HG03097 (cell line): Measurements from ENCODE around the gene ACTA1.
"Not testable (repeated sequence)": the region's sequence is repeated elsewhere in the genome, so short reads cannot be mapped to it uniquely, and the experiment has no call there.

Experiments used
- ATAC-seq: cut with Tn5 transposase; IDR thresholded peaks from one replicate; pipeline ENCODE4 v1.9.1; 2021; ENCODE audit not compliant: unreplicated experiment, low FRiP score

ACTA1 gene

GRCh38 chr1:229410692-229411433, 23.0 kb downstream of the ACTA1 start:
- ATAC-seq, result no peak

GRCh38 chr1:229410370-229410691, 23.6 kb downstream of the ACTA1 start:
- ATAC-seq, result no peak

DNA sequence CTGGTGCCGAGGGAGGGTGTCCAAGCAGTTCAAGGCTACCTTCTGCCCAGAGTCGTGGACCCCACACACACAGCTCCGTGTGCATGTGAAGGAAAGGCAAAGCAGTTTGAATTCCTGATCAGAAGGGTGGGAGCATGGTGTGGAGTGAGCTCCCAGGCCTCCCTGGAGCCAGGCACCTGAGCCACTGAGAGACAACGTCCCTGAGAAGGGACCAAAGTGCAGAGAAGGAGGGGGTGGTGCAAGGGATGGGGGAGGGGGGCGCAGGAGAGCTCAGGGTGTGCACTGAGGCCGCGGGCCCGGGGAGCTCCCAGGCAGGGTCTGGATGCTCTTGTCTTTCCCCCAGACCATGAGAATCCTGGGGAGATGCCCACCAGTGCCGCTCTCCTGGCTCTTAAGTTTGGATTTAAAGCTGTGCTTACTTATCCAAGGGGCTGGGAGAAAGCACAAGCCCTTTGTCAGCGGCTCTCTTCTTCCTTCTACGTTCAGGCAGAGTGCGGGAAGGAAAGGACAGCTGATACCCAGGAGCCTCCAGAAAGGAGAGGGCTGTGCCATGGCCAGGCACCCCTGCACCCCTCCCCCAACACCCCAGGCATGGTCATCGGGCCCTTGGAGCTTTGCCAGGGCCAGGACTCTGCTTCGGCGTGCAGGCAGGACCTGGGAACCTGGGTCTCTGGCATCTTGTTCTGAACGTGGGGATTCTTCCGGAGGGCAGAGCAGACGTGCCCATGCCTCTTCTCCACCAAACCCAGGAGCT, 24.1 kb downstream of the ACTA1 start:
- ATAC-seq, result no peak

DNA sequence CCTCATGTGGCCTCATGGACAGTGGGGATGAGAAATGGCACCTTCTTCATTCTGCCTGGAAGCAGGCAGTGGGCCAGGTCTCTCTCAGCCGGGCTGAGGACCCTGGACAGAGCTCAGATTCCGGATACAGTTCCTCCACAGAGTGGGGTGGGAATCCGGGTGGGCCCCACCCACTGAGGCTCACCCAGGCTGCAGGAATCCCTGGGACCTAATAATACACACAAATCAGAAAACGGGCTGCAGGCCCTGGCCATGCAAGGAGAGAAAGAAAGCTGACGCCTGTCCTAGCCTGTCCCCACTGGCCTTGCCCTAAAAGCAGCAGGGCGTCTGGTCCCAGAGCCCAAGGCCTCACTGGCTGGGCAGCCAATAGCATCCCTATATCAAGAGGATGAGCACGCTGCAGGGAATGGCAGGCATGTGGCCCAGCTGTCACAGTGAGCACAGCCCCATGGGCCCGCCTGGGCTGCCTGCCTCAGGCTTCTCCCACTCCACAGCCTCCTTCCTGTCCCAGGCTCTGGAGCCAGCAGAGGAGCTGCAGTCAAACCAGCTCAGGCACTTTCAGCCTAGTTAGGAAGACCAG, 25.3 kb downstream of the ACTA1 start:
- no peak for ATAC-seq

DNA sequence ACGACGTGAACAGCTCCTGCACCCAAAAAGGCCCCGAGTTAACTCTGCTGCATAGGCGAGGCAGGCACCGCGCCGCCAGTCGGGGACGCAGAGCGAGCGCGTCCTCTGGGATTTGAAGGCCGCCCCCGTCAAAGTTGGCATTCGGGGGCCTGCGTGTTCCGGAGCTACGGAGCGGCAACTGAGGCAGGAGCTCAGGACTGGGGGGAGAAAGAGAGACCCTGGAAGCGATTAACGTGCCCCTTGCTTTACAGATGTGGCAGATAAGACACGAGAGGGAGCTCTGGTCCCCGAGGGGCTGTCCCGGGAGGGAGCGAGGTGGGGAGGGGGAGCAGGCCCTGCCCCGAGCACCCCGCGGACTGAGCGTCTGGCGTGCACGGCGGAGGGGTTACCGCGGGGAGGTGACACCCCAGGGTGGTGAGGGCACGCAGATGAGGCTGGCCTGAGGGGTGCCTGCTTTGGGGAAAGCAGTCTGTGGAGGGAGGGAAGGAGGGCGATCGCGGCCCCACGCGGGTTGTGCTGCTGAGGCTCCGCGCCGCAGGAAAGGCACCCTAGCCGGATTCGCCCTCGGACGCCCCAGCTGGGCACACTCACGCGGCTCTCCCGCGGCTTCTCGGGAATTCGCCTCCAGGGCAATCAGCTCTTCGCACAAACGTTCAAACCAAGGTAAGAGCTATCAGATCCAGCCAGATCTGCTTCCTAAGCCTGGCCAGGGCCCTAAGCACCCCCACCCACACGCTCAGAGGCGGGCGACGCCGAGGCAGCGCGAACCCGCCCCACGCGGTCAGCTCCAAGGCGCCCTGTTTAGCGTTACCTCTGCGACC, 26.5 kb downstream of the ACTA1 start:
- no peak for ATAC-seq

GRCh38 chr1:229406798-229407197, 27.1 kb downstream of the ACTA1 start:
- no peak for ATAC-seq

DNA sequence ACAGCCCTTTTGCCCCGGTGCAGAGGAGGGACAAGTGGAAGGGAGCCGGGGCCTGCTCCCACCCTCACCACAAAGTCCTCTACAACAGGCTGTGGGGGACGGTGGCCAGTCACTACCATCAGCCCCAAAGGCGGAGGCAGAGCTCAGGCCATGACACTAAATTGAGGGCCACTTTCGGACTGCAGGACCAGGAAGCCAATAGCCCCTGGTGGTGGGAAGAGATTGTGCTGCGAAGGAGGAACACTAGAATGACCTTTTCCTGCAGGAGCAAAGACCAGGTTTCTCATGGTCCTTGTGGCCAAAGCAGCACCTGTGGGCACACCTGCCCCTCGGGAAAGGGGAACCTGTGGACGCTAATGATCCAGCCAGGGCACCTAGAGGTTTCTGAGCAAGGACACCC, 30.3 kb downstream of the ACTA1 start:
- ATAC-seq, result no peak

DNA sequence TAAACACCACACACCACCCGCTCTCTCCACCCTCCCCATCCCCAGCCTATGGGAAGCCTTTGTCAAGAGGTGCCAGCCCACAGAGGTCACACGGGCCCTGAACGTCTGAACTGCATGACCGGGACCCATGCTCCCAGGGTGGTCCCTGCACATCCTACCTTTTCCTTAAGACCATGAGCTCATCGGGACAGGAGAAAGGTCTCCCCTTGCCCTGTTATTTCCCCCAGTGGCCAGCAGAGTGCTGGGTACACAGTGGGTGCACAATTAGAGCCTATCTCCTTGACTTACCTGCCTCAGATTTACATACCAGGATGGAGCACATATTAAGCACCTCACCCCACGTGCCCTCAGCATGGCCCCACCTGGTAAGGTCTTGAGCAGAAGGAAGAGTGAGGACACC, 30.9 kb downstream of the ACTA1 start:
- no peak for ATAC-seq

DNA sequence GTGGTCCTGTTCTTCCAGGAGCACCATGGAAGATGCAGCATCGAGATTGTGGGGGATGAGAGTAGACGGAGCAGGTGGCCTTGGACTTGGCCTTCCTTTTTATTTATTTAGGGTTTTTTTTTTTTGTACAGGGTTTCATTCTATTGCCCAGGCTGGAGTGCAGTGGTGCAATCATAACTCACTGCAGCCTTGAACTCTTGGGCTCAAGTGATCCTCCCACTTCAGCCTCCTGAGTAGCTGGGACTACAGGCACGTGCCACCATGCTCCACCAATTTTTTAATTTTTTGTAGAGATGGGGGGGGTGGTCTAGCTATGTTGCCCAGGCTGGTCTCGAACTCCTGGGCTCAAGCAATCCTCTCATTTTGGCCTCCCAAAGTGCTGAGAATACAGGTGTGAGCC, 31.6 kb downstream of the ACTA1 start:
- not testable (repeated sequence) for ATAC-seq

- no peak for ATAC-seq
Measured at GRCh38 chr1:229397762-229398161, 36.1 kb downstream of the ACTA1 start.

DNA sequence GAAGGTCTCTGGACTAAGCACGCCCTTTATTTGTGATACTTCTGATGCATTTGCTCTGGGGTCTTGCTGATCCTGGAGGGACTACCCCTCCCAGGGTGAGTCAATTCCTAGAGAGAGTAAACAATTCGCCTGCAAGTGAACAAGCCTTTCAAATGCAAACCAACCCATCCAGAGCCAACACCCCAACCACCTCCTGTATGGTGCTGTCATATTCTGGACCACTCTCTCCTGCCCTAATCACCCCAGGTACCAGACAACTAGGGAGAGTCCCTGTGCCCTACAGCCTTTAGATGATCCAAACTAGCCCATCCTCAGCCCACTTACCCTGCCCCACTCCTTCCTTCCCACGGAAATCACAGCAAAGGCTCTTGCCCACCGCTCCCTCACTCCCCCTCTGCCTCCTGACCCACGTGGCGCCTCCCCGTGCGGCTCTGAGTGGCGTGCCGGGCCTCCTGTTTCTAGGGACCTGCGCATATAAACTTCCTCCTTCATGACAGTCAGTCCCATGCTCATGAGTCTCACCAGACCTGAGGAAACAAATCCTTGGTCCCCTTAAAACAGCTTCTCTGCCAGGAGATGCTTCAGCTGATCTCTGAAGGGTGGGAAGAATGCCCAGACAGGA, 37.2 kb downstream of the ACTA1 start:
- no peak for ATAC-seq

GRCh38 chr1:229394517-229394916, 39.4 kb downstream of the ACTA1 start:
- not testable (repeated sequence) for ATAC-seq

GRCh38 chr1:229392936-229393335, 41.0 kb downstream of the ACTA1 start:
- ATAC-seq, result no peak

- ATAC-seq, result no peak
Measured at GRCh38 chr1:229390130-229390529, 43.8 kb downstream of the ACTA1 start.

DNA sequence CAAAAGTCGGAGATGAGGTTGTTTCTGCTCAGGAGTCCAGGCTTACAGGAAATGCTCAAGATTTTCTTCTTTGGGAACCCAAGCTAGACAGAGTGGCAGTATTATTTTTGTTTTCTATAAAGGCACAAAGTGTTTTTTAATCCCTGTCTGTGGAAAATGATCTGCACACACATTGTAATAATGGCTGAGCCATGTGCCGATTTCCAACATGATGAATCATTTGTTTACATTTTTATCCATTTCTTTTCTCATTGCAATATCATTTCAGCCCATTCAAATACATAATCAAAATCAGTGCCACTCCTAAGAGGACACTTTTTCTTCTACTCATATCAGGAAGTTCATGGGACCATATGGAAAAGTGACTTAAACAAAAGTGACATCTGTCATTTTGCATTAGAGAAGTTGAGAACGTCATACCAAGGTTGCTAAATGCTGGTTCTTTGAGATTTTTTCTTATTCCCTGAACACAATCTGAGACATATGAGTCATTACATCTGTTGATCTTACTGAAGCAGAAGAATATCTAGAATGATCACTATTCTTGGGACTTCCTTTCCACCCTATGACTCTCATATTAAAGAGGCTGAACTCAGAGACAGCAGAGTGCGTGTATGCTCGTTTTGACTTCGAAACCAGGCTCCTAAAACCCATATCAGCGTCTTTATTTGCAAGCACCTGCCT, 44.9 kb downstream of the ACTA1 start:
- no peak for ATAC-seq

GRCh38 chr1:229385853-229386456, 47.9 kb downstream of the ACTA1 start:
- no peak for ATAC-seq

DNA sequence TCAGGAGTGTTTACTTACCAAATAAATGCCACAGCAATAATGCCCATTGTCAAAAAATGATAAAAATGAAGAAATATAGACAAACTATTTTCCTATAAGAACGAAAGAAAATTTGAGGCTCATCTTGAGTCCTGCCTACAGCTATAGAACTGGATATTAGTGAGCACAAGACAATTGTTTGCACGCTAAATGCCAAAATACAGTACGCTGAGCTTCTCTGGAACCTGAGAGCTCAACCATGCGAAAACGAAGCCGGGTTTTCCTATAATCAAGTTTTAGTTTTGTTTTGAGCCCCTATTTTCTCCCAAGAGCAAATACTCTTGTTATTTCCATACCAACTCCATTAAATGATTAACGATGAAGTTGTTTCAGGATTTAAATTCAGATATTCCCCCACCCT, 49.1 kb downstream of the ACTA1 start:
- ATAC-seq, result no peak

DNA sequence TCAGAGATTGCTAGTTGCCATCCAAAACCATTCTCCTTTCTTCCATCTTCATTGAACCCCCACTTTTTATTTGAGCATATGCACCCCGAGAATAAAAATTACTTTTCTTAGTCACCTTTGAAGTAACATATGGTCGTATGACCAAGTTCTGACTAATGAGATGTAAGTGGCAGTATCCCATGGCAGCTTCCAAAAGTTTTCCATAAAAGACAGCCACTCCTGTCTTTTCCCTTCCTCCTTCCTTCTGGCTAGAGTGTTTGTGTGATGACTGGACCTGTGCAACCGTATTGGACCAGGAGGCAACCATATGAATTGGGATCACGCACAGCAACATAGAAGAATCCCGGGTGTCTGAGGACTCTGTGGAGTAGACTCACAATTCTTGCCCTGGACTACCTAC, 49.9 kb downstream of the ACTA1 start:
- ATAC-seq, result no peak

DNA sequence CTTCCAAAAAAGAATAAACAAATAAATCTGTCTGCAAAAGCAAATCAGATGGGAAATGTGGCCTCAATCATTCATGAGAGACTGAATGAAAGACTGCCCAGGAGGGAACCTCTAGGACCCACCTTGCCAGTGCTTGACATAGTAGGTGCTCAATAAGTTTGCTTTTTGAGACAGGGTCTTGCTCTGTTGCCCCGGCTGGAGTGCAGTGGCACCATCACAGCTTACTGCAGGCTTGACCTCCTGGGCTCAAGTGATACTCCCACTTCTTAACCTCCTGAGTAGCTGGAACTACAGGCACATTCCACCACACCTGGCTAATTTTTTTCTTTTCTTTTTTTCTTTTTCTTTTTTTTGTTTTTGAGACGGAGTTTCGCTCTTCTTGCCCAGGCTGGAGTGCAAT, 50.7 kb downstream of the ACTA1 start:
- no peak for ATAC-seq
